GM18502 (cell line): ENCODE results near the gene CLCN5.

ENCODE experiments used
- ATAC-seq: cut with Tn5 transposase; IDR thresholded peaks from one replicate; pipeline ENCODE4 v1.9.1; 2021; ENCODE audit warnings: mild to moderate bottlenecking; ENCODE audit not compliant: unreplicated experiment, poor library complexity

CLCN5 gene

GRCh38 chrX:50125480-50125879 lies 203.1 kb downstream of the CLCN5 start:
- ATAC-seq, result no peak

- no peak for ATAC-seq
Observed at GRCh38 chrX:50147972-50148371, 225.6 kb downstream of the CLCN5 start.
